GM21367 (cell line): ENCODE results near the gene SPTBN5.

Source experiments
- ATAC-seq: cut with Tn5 transposase; IDR thresholded peaks from one replicate; pipeline ENCODE4 v1.9.1; 2021; ENCODE audit not compliant: unreplicated experiment

Gene SPTBN5

DNA sequence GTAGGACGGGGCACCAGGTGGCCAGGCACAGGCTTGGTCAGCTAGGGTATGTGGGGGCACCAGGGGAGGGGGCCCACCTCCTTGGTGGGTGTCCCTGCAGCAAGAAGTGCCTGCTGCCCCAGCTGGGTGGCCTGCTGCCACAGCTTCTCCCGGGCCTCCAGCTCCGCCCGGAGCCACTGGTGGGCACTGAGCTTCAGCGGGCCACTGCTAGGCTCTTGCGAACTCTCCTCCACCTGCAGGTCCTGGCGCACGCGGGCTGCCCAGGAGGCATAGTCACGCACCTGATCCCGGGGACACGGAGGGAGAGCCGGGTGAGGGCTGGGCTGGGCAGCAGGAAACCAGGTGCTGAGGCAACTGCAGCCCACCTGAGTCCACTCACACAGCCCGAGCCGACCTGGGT, 25.5 kb downstream of the SPTBN5 start:
- no peak for ATAC-seq

DNA sequence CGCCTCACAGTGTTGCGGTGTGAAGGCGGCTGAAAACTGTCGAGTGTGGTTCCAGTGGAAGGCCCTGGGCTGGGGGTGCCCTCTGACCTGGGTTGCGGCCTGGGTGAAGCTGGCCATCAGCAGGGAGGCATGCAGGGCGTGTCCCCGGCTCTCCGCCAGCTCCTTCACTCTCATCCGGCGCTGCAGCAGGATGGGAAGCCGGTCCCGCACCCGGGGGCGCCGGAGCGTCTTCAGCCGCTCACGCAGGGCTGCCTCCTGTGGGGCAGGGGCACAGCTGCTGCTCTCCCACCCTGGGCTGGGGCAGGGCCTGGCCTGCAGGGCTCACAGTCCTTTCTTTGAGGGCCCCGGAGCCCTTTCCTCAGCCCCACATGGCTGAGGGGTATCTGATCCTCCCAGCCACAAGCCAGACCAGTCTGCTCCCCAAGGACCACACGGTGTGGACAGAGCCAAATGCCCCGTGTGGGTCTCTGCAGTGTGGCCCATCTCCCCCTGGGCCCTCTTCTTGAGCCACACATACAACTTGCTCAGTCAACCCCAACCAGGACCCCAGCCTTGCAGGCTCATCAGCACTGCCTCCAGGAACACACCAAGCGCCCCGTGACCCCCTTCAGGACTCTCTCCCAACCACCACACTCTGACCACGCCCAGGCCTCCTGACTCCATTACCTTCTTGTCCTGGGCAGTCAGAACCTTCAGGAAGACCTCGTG, 26.8 kb downstream of the SPTBN5 start:
- no peak for ATAC-seq

DNA sequence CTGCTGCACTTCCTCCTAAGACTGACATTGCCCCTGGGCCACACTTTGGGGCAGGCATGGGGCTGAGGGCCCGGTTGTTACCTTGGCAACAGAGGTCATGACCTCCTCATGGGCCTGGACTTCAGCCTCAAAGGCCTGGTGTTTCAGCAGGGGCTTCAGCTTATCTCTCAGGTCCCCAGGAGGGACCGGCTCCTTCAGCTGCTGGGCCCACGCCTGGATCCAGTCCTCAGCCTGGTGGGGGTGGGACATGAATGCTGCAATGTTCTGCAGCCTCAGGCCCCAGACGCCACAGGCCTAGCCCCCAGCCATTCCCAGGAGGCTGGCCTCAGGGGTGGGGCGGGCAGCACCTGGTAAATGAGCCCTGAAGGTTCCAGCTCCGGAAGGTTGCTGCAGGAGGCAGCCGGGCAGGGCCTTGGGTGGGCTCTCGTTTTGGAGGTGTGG, 27.6 kb downstream of the SPTBN5 start:
- no peak for ATAC-seq

DNA sequence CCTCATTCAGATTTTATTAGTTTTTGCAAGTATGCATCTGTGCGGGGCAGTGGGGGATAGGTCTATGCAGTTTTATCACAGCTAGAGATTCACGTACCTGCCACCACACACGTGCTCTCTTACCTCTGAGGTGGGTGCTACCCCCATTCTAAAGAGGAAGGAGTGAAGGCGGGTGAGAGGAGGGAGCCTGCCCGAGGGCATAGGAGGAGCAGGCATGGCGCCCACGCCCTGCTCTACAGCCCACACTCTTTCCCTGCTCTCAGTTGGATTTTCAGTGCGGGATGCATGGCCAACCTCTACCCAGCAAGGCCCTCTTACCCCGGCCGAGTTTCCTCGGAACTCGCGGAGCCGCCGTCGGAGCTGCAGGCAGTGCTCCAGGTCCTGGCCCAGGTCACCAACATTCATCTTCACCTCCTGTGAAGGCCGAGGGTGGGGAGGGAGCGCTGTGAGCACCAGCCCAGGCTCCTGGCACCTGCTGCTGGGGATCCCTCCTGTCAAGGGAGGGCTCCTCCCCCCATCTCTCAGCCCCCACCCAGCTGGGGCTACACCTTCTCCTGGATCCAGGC, 28.3 kb downstream of the SPTBN5 start:
- no peak for ATAC-seq

DNA sequence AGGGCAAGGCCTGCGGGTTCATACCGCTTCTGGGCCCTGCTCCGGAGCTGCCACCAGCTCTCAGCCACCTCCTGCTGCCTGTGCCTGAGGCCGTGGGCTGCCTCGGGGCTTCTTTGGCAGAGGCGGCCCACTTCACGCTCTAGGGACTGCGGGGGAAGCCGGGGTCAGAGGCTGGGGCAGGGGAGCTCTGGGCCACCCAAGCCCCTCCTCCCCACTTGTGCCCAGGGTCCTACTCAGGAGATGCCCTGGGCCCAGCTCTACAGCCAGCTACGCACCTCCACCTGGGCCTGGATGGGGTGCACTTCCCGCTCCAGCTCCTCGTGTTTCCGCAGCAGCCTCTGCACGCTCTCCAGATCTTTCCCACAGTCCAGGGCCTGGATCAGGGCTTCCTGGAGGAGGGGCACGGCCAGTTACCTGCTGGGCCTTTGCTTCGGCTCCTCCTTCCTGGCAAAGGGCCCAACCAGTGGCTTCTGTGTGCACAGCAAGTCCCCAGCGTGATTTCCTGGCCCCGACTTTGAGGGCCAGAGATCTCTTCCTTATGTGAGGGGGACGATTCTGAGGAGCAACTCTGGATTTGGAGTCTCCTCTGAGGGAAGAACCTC, 31.2 kb downstream of the SPTBN5 start:
- no peak for ATAC-seq

DNA sequence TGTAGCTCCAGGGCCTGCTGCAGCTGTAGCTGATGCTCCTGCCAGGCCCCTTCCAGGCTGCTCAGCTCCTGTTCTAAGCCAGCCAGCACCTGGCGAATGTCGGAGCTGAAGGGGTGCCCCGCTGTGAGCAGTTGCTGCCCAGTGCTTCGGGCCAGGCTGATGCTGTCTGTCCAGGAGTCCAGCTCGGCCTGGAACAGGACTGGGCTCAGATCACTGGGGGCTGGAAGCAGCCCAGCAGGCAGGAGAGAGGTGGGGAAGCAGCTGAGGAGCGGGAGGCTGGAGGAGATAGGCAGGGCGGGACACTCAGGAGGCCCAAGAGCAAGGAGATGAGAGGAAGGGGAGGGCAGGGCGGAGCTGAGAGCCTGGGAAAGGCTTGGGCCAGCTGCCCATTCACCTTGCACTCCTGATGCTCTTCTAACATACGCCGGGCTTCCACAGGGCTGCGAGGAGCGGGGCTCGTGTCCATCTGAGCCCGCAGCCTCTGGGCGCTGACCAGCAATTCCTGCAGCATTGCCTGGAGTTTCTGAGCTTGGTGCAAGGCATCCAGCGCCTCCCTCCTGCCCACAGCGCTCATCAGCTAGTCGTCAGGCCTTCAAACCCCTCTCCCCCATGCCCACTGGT, 32.0 kb downstream of the SPTBN5 start:
- no peak for ATAC-seq

DNA sequence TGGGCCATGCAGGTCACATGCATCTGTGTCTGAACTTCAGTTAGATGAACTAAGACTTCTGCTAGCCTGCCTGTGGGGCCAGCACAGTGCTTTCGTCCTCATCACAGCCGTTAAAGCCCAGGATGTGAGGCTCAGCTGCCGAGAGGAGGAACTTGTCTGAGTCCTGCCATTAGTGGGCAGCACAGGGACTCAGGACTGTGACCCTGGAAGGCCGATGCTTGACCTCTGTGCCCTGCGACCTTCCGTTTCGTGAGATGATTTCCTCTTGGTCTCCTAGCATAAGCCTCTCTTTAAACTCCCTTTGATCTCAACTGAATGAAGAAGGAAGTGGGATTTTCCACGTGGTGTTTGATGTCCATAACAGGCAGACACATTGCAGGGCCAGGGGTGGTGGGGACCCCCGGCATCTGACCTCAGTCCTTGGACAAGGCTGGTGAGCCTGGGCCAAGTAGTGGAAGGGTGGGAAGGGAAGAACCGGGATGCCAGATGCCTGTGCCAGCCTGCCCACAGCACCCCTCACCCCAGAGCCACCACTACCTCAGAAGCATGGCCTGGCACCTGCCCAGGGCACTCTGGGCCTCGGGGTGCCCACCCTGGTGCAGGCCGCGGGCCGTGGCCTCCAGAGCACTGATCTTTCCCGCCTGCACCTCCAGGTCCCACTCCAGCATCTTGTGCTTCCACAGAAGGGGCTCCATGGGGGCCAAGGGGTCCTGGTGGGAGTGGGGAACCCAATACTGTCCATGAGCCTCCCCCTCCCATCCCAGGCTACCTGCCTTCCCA, 33.6 kb downstream of the SPTBN5 start:
- no peak for ATAC-seq

DNA sequence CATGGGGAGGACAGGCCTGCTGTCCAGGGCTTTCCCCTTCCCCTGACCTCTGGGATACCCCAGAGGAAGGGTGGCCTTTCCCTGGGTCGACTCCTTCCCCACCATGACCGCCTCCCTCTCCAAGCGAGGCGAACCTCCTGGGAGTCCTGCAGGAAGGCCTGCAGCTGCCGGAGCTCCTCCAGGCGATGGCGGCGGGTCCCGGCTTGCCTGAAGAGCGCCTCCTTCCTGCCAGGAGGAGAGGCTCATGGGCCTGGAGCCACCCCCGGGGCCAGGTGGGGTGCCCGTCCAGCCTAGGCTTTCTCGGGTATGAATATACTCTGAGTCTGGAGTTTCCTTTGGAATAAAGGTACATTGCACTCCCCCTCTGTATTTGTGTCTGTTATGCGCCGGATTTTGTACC, 35.1 kb downstream of the SPTBN5 start:
- ATAC-seq = no peak

DNA sequence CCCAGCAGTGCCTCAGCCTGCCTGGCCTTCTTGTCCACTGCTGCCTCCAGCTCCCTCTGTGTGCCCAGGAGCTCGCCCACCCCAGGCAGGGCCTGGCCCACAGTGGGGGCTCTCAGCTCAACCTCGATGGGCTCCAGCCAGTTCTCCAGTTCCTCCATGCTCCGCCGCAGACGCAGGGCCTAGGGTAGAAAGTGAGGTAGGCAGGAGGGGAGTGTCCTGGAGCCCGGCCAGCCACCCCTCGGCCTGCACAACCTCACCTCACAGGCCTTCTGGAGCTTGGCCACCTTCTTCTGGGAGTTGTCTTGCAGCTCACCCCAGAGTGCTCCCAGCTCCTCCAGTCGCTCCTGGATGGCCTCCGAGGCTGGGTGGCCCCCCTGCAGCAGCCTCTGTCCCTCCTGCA, 36.5 kb downstream of the SPTBN5 start:
- no peak for ATAC-seq

DNA sequence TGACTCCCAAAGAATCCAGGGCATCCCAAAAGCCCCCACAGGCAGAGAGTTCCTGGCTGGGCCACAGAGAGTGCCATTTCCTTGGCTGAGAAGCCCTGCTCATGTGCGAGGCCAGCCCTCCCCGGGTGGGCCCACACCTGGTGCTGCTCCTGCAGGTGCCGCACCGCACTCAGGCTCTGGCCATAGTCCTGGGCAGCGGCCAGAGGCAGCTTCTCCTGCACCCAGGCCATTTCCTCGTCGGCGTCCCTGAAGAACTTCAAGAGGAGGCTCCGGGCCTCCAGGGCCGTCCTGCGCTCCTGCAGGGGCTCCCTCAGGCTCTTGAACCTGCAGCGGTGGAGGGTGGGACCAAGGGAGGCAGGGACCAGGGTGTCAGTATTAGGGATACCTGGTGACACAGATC, 37.1 kb downstream of the SPTBN5 start:
- no peak for ATAC-seq

DNA sequence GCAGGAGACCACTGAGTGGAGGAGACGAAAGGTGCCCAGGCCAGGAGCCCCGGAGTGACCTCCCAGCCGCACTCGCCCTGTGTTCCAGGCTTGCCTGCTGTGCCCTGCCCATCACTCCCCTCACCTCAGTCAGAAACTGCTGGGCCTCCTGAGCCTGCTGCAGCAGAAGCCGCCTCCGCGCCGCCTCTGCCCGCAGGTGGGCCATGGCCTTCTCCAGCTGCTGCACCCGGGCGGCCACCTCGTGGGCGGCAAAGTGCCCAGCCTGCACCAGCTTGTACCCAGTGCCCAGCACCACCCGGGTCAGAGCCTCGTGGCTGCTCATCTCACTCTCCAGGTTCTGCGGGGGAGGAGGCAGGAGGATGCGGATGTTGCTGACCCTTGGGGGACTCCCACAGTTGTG, 37.6 kb downstream of the SPTBN5 start:
- no peak for ATAC-seq

DNA sequence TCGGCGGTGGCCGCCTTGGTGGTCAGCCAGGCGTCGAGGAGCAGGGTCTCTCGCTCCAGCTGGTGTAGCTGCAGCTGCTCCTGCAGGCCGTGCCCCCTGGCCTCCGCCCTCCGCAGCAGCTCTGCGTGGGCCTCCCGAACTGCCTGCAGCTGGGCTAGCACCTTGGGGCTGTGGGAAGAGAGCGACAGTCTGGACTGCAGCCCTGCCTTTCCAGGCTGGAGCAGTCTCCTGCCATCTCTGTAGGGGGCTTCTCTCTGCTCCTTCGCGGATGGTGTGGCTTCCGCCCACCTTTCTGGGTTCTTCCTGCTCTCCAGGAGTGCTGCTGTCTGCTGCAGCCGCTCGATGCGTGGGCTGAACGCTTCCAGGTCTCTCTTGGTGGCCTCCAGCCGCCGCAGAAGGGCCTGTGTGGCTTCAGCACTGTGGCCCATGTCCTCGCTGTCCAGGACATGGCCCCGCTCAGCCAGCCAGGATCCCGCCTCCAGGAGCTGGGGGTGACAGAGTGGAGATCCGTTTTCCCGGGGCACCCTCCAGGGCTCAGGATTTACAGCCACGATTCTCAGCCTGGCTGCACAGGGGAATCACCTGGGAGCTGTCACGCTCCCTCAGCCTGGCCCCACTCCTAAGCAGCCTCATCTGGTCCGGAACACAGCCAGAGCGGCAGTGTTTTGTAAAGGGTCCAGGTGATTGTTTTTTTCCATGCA, 38.4 kb downstream of the SPTBN5 start:
- no peak for ATAC-seq

DNA sequence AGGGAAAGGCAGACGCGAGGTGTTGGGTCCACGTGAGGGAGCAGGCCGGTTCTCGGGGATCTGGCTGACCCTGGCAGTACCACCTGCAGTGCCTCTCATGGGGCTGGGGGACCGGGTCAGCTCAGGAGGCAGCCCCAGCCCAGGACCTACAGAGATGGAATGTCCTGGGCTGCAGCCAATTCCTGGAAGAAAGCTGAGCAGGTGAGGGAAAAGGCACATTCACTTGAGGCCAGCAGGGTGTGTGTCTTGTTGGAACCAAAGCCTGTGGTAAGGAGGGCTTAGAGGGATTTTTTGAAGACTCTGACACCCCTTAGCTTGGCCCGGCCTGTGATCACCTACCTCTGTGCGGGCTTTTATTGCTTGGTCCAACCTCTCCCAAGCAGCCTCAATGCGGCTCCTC, 39.4 kb downstream of the SPTBN5 start:
- no peak for ATAC-seq

DNA sequence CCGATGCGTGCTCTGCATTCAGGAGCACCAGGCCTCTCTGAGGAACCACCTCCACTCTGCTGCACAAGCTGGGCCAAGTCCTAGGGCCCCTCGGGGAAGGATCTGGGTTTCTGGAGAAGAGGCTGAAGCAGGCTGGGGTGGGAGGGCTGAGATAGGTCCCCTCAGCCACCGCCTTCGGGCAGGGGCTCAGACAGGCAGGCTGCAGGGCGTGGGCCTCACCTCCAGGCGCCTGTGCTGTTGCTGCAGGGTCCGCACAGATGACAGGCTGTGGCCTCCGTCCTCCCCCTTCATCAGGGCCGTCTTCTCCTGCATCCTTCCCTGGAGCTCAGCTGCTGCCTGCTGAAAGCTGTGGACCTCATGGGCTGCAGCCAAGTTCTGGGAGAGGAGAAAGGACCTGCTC, 40.0 kb downstream of the SPTBN5 start:
- no peak for ATAC-seq

DNA sequence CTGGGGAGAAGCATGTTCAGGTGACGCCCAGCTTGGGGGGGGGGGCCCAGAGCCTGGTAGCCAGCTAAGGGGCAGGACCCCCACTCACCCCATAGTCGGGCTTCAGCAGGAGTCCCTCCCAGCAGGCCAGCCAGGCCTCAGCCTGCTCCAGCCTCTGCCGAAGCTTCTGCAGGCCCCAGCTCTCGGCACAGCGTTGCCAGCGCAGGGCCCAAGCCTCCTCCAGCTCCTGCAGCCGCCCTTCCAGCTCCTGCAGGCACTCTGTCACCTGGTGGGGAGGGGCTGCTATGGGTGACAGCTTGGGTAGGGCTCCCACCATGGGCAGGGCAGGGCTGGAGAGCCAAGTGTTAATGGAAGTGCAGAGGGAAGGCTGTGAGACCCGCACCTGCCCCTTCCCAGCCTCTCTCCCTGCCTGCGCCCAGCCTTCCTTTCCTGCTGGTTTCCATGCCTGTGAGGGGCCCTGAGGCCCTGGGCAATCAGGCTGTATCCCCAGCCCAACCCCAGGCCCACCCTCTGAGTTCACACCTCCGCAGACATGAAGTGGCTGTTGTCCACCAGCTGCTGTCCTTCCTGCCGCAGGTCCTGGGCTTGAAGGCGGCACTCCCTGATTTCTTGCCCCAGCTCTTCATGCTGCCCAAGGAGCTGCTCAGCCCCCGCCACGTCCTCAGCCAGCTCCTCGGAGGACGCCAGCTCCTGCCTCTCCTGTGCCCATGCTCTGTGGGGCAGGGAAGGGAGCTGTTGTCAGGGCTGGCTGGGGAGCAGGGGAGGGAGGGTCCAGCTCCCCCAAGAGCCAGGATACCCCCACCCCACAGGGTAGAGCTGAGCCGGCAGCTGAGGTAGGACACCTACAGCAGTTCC, 40.9 kb downstream of the SPTBN5 start:
- no peak for ATAC-seq

DNA sequence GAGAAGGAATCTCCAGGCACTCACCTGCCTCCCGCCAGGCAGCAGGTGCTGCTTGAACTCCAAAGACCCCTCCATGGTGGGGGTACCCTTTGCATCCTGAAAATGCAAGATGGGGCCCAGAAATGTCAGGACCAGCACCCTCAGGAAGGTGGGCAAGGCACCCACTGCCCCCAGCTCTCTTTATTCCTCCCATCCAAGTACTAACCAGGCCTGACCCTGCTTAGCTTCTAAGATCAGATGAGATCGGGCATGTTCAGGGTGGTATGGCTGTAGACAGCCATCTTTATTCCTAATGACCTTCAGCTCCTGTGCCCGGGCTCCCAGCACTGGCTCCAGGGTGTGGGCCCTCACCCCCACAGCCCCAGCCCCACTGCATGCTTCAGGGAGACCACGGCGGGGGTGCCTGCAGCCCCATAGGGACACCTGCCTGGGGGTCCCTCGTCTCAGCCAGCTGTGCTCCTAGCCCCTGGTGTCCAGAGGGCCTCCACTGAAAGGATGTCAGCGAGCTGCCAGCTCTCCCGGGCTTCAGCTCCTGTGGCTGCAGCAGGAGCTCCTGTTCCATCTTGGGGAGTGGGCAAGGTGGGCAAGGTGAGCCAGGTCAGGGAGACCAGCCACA, 42.0 kb downstream of the SPTBN5 start:
- no peak for ATAC-seq

DNA sequence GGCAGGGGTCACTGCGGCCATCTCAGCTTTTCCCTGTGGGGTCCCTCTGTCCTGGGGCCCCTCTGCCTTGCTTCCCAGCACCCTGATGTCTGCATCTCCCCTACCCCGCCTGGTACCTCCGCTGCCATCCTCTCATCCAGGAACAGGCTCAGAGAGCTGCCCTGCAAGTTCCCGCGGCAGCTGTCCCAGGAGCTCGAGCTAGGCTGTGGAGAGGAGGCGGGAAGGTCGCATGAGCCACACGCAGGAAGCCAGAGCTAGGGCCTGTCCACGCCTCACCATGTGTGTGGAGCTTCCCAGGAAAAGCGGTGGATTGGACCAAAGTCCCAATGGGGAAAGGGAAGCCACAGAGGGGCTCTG, 42.7 kb downstream of the SPTBN5 start:
- ATAC-seq = no peak

DNA sequence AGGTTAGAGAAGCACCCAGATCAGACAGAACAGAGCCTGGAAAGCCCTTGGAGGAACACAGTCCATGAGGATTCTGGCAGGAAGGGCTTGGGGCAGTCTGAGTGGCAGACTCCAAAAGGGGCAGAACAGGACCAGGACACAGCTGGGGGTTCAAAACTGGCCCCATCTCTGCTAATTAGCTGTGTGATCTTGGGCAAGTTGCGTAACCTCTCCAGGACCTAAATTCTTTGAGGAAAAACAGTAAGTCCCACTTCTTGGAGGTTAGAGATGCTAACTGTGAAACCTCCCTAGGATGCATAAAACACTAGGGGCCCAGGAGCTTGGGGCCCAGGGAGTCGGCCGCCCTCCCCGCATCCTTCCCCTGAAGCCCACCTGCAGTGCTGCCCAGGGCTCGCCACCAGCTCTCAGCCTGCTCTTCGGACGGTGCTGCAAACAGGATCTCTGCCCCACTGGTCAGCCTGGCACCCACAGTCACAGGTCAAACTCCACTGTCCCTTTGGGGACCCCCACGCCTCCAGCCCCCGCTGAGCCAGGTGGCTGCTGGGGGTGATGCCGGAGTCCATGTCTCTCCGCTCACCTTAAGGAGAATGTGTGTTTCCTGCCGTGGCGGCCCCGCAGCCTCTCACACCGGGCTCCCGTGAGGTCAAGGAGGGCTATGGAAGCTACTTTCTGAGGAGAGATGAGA, 43.2 kb downstream of the SPTBN5 start:
- no peak for ATAC-seq

DNA sequence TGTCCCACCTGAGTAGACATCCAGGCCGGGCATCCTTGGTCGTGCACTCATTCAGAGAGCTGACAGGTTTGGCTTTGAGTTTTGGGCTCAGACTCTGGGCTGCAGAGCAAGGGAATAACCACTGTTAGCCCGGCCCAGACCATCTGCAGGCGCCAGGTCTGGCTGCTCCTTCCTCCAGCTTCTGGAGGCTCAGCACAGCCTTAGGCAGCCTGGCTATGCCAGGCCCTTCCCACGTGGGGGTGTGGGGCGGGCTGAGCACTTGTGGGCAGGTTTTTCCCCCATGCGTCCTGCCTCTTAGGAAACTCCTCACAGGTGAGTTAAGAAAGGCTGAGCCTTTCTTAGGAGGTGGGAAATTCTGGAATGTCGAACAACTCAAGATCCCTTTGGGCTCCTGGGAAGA, 44.0 kb downstream of the SPTBN5 start:
- ATAC-seq = no peak
